ENCODE results near the gene SLC35G3.

DNA sequence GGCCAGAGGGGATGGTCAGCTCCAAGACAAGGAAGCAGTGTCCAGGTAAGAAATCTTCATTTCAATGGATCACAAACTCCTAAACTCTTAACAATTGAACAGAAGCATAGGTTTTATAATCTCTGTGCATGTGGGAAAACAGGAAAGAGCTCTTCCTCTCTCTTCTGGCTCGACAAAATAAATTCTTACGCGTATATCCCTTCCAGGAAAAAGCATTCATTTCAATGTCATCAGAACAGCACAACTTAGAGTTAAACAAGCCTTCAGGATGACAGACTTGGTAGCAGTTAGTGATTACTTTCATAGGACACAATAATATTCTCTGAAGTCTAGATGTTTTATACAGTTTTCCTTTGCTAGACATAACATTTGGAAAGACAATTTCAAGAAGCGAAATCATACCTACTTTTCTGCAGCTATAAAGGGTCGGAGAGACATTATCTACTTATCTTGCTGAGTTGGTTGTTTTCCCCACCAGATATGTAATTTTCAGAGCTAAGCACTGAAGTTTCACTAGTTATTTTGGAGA is 19.3 kb upstream of the SLC35G3 start:
- TF ChIP-seq MAFK (IDR thresholded peaks at IDR 0.05; ENCODE audit: partially characterized antibody): peak; percentile 31
- TF ChIP-seq, protein P1, sequence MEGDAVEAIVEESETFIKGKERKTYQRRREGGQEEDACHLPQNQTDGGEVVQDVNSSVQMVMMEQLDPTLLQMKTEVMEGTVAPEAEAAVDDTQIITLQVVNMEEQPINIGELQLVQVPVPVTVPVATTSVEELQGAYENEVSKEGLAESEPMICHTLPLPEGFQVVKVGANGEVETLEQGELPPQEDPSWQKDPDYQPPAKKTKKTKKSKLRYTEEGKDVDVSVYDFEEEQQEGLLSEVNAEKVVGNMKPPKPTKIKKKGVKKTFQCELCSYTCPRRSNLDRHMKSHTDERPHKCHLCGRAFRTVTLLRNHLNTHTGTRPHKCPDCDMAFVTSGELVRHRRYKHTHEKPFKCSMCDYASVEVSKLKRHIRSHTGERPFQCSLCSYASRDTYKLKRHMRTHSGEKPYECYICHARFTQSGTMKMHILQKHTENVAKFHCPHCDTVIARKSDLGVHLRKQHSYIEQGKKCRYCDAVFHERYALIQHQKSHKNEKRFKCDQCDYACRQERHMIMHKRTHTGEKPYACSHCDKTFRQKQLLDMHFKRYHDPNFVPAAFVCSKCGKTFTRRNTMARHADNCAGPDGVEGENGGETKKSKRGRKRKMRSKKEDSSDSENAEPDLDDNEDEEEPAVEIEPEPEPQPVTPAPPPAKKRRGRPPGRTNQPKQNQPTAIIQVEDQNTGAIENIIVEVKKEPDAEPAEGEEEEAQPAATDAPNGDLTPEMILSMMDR (IDR thresholded peaks at IDR 0.05): no peak
- TF ChIP-seq, protein P2, sequence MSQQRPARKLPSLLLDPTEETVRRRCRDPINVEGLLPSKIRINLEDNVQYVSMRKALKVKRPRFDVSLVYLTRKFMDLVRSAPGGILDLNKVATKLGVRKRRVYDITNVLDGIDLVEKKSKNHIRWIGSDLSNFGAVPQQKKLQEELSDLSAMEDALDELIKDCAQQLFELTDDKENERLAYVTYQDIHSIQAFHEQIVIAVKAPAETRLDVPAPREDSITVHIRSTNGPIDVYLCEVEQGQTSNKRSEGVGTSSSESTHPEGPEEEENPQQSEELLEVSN (IDR thresholded peaks at IDR 0.05; ENCODE audit: borderline replicate concordance, low read depth): no peak
- no peak for TF ChIP-seq RFX5 (IDR thresholded peaks at IDR 0.05)
- no peak for TF ChIP-seq RCOR1 (IDR thresholded peaks at IDR 0.05; ENCODE audit: low read depth, low read length)
- TF ChIP-seq POLR2A (IDR thresholded peaks at IDR 0.05; ENCODE audit: low read length): no peak
